Inferior parietal cortex (tissue), 1 donor: ENCODE data around the gene MPPED1.

ENCODE experiments used
- DNase-seq: peaks from one replicate; pipeline ENCODE4 v3.0.0-alpha.2; 2016; ENCODE audit errors: extremely low spot score

Gene MPPED1

GRCh38 chr22:43541022-43541421 lies 129.2 kb downstream of the MPPED1 start:
- DNase-seq, result no peak

- no peak for DNase-seq
Observed at GRCh38 chr22:43541462-43542407, 129.9 kb downstream of the MPPED1 start.

GRCh38 chr22:43542681-43543521 lies 131.1 kb downstream of the MPPED1 start:
- no peak for DNase-seq

GRCh38 chr22:43543522-43544288 lies 131.9 kb downstream of the MPPED1 start:
- DNase-seq, result no peak

GRCh38 chr22:43544289-43544673 lies 132.5 kb downstream of the MPPED1 start:
- no peak for DNase-seq

- no peak for DNase-seq
Observed at GRCh38 chr22:43546186-43546585, 134.4 kb downstream of the MPPED1 start.

GRCh38 chr22:43550024-43550620 lies 138.3 kb downstream of the MPPED1 start:
- DNase-seq, result no peak

- no peak for DNase-seq
Observed at GRCh38 chr22:43550672-43551071, 138.9 kb downstream of the MPPED1 start.

- no peak for DNase-seq
Observed at GRCh38 chr22:43553451-43554258, 141.8 kb downstream of the MPPED1 start.

GRCh38 chr22:43554259-43554636 lies 142.4 kb downstream of the MPPED1 start:
- DNase-seq, result no peak

GRCh38 chr22:43554694-43555365 lies 143.0 kb downstream of the MPPED1 start:
- no peak for DNase-seq

- no peak for DNase-seq
Observed at GRCh38 chr22:43555561-43556515, 144.0 kb downstream of the MPPED1 start.
